Measurements from ENCODE around the gene NT5C3B.
A peak's percentile ranks its signal among the peaks of the same experiment; 100 is the strongest.
"Not testable (repeated sequence)": the region's sequence is repeated elsewhere in the genome, so short reads cannot be mapped to it uniquely, and the experiment has no call there.

Gene NT5C3B

GRCh38 chr17:41781404-41782110, 54.5 kb downstream of the NT5C3B start:
- no peak for DNase-seq

DNA sequence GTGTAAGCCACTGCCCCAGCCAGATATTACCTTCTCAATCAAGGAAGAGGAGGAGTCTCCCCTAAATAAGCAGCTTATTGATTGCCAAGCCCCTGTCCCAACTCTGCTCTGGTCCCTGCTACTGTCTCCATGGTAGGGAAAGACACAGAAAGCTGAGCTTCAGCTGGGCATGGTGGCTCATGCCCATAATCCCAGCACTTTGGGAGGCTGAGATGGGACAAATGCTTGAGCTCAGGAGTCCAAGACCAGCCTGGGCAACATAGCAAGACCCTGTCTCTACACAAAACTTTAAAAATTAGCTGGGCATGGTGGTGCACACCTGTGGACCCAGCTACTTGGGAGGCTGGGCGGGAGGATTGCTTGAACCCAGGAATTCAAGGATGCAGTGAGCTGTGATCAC, 56.1 kb downstream of the NT5C3B start:
- DNase-seq, result no peak

DNA sequence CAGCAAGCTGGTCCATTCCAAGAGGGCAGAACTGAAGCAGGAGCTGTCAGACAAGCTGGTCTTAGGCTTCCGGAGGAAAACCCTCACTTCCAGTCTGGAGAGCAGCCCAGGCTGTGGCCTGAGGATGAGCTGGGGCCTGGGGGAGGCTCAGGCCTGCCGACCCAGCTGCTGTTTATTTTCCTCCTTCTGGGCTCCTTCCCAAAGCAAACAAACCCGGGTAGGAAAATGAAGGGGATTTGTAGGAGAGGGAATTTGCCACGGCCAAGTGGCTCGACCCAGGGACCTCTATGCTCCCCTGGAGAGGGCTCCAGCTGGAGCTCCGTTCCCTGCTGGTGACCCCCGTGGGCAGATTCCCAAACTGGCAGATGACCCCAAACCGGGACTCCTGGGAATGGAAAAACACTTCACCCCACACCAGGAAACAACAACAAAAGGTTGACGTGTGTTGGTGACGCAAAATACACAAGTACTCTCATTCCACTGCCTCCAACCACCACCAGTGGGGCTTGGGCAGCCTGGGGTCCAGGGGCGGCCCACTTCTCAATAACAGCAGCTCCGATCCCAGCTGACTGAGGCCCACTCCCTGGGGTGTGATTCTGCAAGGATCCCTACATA, 58.4 kb downstream of the NT5C3B start:
- DNase-seq, result peak in 1 of 2 experiments; percentile 54

GRCh38 chr17:41777157-41777573, 58.9 kb downstream of the NT5C3B start:
- DNase-seq, result peak in 1 of 2 experiments; percentile 35

DNA sequence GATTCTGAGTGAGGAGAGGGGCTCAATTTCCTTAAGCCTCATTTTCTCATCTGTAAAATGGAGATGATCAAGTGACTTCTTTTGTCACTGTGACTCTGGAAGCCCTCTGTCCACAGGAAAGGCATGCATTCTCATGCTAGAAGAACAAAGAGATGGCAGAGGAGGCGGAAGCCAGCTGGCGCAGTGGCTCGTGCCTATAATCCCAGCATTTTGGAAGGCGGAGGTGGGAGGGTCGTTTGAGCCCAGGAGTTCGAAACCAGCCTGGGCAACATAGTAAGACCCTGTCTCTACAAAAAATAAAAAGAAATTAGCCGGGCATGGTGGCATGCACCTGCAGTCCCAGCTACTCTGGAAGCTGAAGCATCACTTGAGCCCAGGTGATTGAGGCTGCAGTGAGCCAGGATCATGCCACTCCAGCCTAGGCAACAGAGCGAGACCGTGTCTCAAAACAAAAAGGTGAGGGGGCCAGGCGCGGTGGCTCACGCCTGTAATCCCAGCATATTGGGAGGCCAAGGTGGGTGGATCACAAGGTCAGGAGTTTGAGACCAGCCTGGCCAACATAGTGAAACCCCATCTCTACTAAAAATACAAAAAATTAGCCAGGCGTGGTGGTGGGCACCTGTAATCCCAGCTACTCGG, 59.7 kb downstream of the NT5C3B start:
- DNase-seq, result not testable (repeated sequence)

- DNase-seq, result no peak
Measured at GRCh38 chr17:41775394-41776226, 60.4 kb downstream of the NT5C3B start.

Measured in NCI-H526 (cell line).